CD4-positive, alpha-beta T cell (primary cell): ENCODE measurements around the gene DCAF4. TPM values are rescaled to one million over a fixed set of nuclear protein-coding genes. Genes with fewer than 3 reads are reported as not detected.
A peak's percentile ranks its signal among the peaks of the same experiment; 100 is the strongest.

Experiments
- ATAC-seq: fragments of 200-7000 bp; cut with Tn5 transposase; one replicate; pipeline ENCODE4 v1.10.0; 2022; ENCODE audit warnings: mild to moderate bottlenecking; ENCODE audit not compliant: poor library complexity
- CTCF ChIA-PET: fragments of 350-600 bp; sonication (Branson Sonifier 250); formaldehyde crosslinking; loops from one replicate; lab custom pipeline; 2021; ENCODE audit warnings: antibody characterized with exemption, inconsistent platforms; lab: Charles Lee
- POLR2A ChIA-PET: fragments of 350-600 bp; sonication (Branson Sonifier 250); formaldehyde crosslinking; loops from one replicate; lab custom pipeline; 2021; ENCODE audit warnings: antibody characterized with exemption, inconsistent platforms; lab: Charles Lee
- DNase-seq, 14 experiments: peaks; one replicate each; pipeline ENCODE4 v3.0.0-alpha.2; 2013 to 2020; ENCODE audit warnings: mixed read lengths in 2 of 14
- H3K27ac ChIP-seq, 2 donors: one replicate each; pipeline versions ENCODE4 v1.5.1 to v1.7.0; 2013; ENCODE audit warnings: low read length in 2 of 2, low read depth in 1 of 2, mild to moderate bottlenecking in 1 of 2
- H3K27me3 ChIP-seq, 2 experiments: 1 replicate in 1 of 2; 2 replicates in 1 of 2; pipeline versions ENCODE4 v1.6.1 to v1.7.0; 2013; ENCODE audit warnings: low read length in 2 of 2, control low read depth in 1 of 2, mild to moderate bottlenecking in 1 of 2, moderate library complexity in 1 of 2; ENCODE audit not compliant: insufficient read depth in 2 of 2, control insufficient read depth in 1 of 2
- H3K36me3 ChIP-seq: one replicate; pipeline ENCODE4 v1.6.1; 2013; ENCODE audit warnings: low read length, control low read depth; ENCODE audit not compliant: insufficient read depth
- H3K4me1 ChIP-seq: one replicate; pipeline ENCODE4 v1.6.1; 2013; ENCODE audit warnings: low read length, control low read depth; ENCODE audit not compliant: insufficient read depth
- H3K4me3 ChIP-seq: one replicate; pipeline ENCODE4 v1.5.1; 2013; ENCODE audit warnings: mild to moderate bottlenecking, low read length, moderate library complexity
- H3K9me3 ChIP-seq, 2 experiments: 1 replicate in 1 of 2; 2 replicates in 1 of 2; pipeline versions ENCODE4 v1.6.1 to v1.7.0; 2013; ENCODE audit warnings: low read length in 2 of 2, mild to moderate bottlenecking in 2 of 2, control low read depth in 1 of 2, moderate library complexity in 1 of 2; ENCODE audit not compliant: control insufficient read depth in 1 of 2, insufficient read depth in 1 of 2
- H3K27ac Mint-ChIP-seq: one replicate; pipeline ENCODE4 v1.8.0; 2020; ENCODE audit warnings: mixed read lengths
- H3K27me3 Mint-ChIP-seq: one replicate; pipeline ENCODE4 v1.8.0; 2021; ENCODE audit warnings: mixed read lengths
- H3K36me3 Mint-ChIP-seq: one replicate; pipeline ENCODE4 v1.8.0; 2021; ENCODE audit warnings: low read depth, mixed read lengths
- H3K4me1 Mint-ChIP-seq: one replicate; pipeline ENCODE4 v1.8.0; 2021; ENCODE audit warnings: low read depth, mixed read lengths
- H3K4me3 Mint-ChIP-seq: one replicate; pipeline ENCODE4 v1.8.0; 2020; ENCODE audit warnings: mild to moderate bottlenecking, mixed read lengths
- H3K9me3 Mint-ChIP-seq: one replicate; pipeline ENCODE4 v1.8.0; 2020; ENCODE audit warnings: mixed read lengths
- CTCF ChIP-seq: fragments of 200-600 bp; IDR thresholded peaks from one replicate; pipeline ENCODE4 v1.8.0; 2022; ENCODE audit warnings: antibody characterized with exemption, mild to moderate bottlenecking
- intact Hi-C, 2 experiments: fragments of 100-400 bp; cut with DNase I in 1 of 2; cut with micrococcal nuclease in 1 of 2; formaldehyde crosslinking; loops; one replicate each; pipeline versions ENCODE4 v1.15.1 to v1.9.0; 2023 to 2025; cut with DNase I, micrococcal nuclease
- total RNA-seq, 174 experiments: library from RNA in 2 of 174; stranded (reverse) in 2 of 174; gene quantifications; one replicate each; pipeline ENCODE4 v1.2.3 and lab custom pipeline; 2021 to 2026

The DCAF4 gene
- total RNA-seq, 2 experiments from 2014 or later, result 20.8 to 22.8 TPM

- ATAC-seq (no peak), DNase-seq (peak in 1 of 14 experiments; percentile 97)
- no peak for TF ChIP-seq CTCF
- no peaks in the 10 kb centered on the region for H3K9me3 ChIP-seq
- H3K27ac ChIP-seq, result peak overlapping the region in 1 of 2 donors; percentile 23
- no peaks in the 10 kb centered on the region for H3K27me3 ChIP-seq
- ChIA-PET POLR2A (interaction anchor here (0.9 to 2.3 kb wide), 5 partner anchors 9 to 210 kb away, joined by 3 to 9 read pairs (median 3); partner anchors contain the start of genes DPF3, PSEN1 and RBM25), CTCF (interaction anchor here (0.8 to 1.4 kb wide), 2 partner anchors 23 kb away, joined by 3 to 6 read pairs; no protein-coding TSS in a partner anchor)
- no peaks in the 10 kb centered on the region for H3K9me3 Mint-ChIP-seq
- H3K36me3 Mint-ChIP-seq, result peaks cover 4% of the 10 kb centered on the region
- H3K4me3 ChIP-seq, result peak overlapping the region; percentile 81
- intact Hi-C loops, result loop anchor here (1.0 to 10.0 kb wide), 8 partner anchors 23 to 1569 kb away; partner anchors contain the start of genes DPF3 (in 2 of the 2), ALDH6A1 (in 1 of the 2), ISCA2 (in 1 of the 2) and LIN52 (in 1 of the 2)
- peak overlapping the region; percentile 93 for H3K27ac Mint-ChIP-seq
- H3K4me3 Mint-ChIP-seq, result peak overlapping the region; percentile 97
- peaks cover 5% of the 10 kb centered on the region for H3K27me3 Mint-ChIP-seq
- H3K4me1 ChIP-seq, result peaks cover 20% of the 10 kb centered on the region
- peaks cover 21% of the 10 kb centered on the region for H3K4me1 Mint-ChIP-seq
- no peaks in the 10 kb centered on the region for H3K36me3 ChIP-seq
Observed at GRCh38 chr14:72925815-72926291, 411 bp upstream of the DCAF4 start.

- Mint-ChIP-seq H3K4me3 (no peak overlapping the region), H3K27me3 (no peaks in the 10 kb centered on the region), H3K36me3 (peaks cover 4% of the 10 kb centered on the region), H3K9me3 (no peaks in the 10 kb centered on the region), H3K4me1 (peaks cover 32% of the 10 kb centered on the region), H3K27ac (no peak overlapping the region)
- H3K27ac ChIP-seq, result no peak overlapping the region
- intact Hi-C loops, result loop anchor here in 1 of 2 experiments (5.0 to 10.0 kb wide), 3 partner anchors 128 to 1566 kb away; partner anchors contain the start of genes ALDH6A1, ISCA2, LIN52 and NPC2
- POLR2A ChIA-PET, result no interaction called here
- TF ChIP-seq CTCF, result no peak
- H3K9me3 ChIP-seq, result no peaks in the 10 kb centered on the region
- no peaks in the 10 kb centered on the region for H3K27me3 ChIP-seq
- H3K4me1 ChIP-seq, result peaks cover 20% of the 10 kb centered on the region
- H3K4me3 ChIP-seq, result no peak overlapping the region
- H3K36me3 ChIP-seq, result no peaks in the 10 kb centered on the region
- no peak for DNase-seq
- ATAC-seq, result no peak
- CTCF ChIA-PET, result no interaction called here
Observed at GRCh38 chr14:72928872-72929271, 2.6 kb downstream of the DCAF4 start.

- POLR2A ChIA-PET, result no interaction called here
- Histone ChIP-seq H3K27ac (no peak overlapping the region), H3K4me3 (no peak overlapping the region), H3K27me3 (no peaks in the 10 kb centered on the region), H3K4me1 (peaks cover 20% of the 10 kb centered on the region), H3K9me3 (no peaks in the 10 kb centered on the region), H3K36me3 (no peaks in the 10 kb centered on the region)
- Mint-ChIP-seq H3K27ac (no peak overlapping the region), H3K9me3 (no peaks in the 10 kb centered on the region), H3K4me3 (no peak overlapping the region), H3K4me1 (peaks cover 32% of the 10 kb centered on the region), H3K36me3 (peaks cover 4% of the 10 kb centered on the region), H3K27me3 (no peaks in the 10 kb centered on the region)
- TF ChIP-seq CTCF, result no peak
- CTCF ChIA-PET, result no interaction called here
- intact Hi-C loops, result loop anchor here in 1 of 2 experiments (5.0 to 10.0 kb wide), 3 partner anchors 128 to 1565 kb away; partner anchors contain the start of genes ALDH6A1, ISCA2, LIN52 and NPC2
- no peak for DNase-seq
- ATAC-seq, result no peak
Observed at GRCh38 chr14:72929316-72930080, 3.2 kb downstream of the DCAF4 start.
